ENCODE measurements around the gene RPS3A. TPM values are rescaled to one million over a fixed set of nuclear protein-coding genes. Genes with fewer than 3 reads are reported as not detected.

RPS3A gene
- total RNA-seq, 1 experiment from 2014 or later = 1,751 TPM

DNA sequence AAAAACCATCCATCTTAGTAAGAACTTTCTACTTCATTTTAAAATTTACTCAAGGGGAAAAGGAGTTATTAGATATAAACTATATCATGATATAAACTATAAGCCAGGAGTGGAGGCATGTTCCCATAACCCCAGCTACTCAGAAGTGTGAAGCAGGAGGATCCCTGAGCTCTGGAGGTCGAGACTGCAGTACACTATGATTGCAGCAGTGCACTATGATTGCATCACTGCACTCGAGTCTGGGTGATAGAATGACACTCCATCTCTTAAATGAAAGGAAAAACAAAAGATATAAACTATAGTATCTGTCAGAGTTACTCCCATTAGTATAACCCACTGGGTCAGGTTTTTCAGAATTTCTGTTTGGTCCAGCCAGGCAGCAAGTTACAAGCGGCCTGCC is 47.6 kb downstream of the RPS3A start:
- BruUV-seq (replicated peaks) = no TSS peak
- H3K9me3 ChIP-seq (ENCODE audit: low read depth, low read length, poor library complexity, severe bottlenecking) = no peaks in the 10 kb centered on the region
- intact Hi-C loops (cut with micrococcal nuclease; ENCODE audit: unreplicated experiment) = no loop called here
- ChIA-PET CTCF (no interaction called here), POLR2A (ENCODE audit: low non-redundant PET) (no interaction called here)
- TF ChIP-seq EZH2 (IDR thresholded peaks at IDR 0.05; ENCODE audit: borderline replicate concordance, low read depth, low read length, poor library complexity, severe bottlenecking) = no peak
- TF ChIP-seq, protein P1, sequence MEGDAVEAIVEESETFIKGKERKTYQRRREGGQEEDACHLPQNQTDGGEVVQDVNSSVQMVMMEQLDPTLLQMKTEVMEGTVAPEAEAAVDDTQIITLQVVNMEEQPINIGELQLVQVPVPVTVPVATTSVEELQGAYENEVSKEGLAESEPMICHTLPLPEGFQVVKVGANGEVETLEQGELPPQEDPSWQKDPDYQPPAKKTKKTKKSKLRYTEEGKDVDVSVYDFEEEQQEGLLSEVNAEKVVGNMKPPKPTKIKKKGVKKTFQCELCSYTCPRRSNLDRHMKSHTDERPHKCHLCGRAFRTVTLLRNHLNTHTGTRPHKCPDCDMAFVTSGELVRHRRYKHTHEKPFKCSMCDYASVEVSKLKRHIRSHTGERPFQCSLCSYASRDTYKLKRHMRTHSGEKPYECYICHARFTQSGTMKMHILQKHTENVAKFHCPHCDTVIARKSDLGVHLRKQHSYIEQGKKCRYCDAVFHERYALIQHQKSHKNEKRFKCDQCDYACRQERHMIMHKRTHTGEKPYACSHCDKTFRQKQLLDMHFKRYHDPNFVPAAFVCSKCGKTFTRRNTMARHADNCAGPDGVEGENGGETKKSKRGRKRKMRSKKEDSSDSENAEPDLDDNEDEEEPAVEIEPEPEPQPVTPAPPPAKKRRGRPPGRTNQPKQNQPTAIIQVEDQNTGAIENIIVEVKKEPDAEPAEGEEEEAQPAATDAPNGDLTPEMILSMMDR (conservative IDR thresholded peaks at IDR 0.05; ENCODE audit: low read depth, low read length) = no peak
- DNase-seq (ENCODE audit: low spot score) = no peak
- no peaks in the 10 kb centered on the region for H3K36me3 ChIP-seq (ENCODE audit: insufficient read depth, low read length, poor library complexity, severe bottlenecking)
- no peak overlapping the region for H3K4me3 ChIP-seq (ENCODE audit: low read depth, low read length, poor library complexity, severe bottlenecking)
- H3K4me1 ChIP-seq (ENCODE audit: insufficient read depth, low read length, poor library complexity, severe bottlenecking) = no peaks in the 10 kb centered on the region
- H3K27ac ChIP-seq (ENCODE audit: low read depth, low read length, poor library complexity, severe bottlenecking) = no peak overlapping the region
- no peaks in the 10 kb centered on the region for H3K27me3 ChIP-seq (replicated peaks; ENCODE audit: insufficient read depth, low read depth, low read length, poor library complexity)

DNA sequence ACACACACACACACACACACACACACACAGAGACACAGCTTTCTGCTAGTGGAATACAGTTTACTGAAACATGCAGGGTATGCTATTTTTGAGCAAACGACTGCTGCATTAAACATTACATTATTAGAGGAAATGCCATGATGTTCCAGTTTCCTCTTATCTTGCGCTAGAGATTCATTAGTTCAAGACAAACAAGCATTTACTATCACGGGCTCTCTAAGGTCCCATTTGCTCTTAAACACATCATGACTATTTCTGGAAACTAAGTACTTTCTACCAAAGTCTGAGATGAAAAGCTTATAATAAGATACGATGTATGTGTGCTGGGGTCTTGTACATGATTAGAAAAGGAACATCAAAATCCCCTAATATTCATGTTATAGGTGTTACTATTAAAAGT is 48.8 kb downstream of the RPS3A start:
- H3K36me3 ChIP-seq (ENCODE audit: insufficient read depth, low read length, poor library complexity, severe bottlenecking) = no peaks in the 10 kb centered on the region
- POLR2A ChIA-PET (ENCODE audit: low non-redundant PET) = interaction anchor here (0.6 kb wide), 1 partner anchor 10 kb away, joined by 3 read pairs; no protein-coding TSS in a partner anchor
- no peak for DNase-seq (ENCODE audit: low spot score)
- BruUV-seq (replicated peaks) = no TSS peak
- H3K4me3 ChIP-seq (ENCODE audit: low read depth, low read length, poor library complexity, severe bottlenecking) = no peak overlapping the region
- no peaks in the 10 kb centered on the region for H3K4me1 ChIP-seq (ENCODE audit: insufficient read depth, low read length, poor library complexity, severe bottlenecking)
- H3K9me3 ChIP-seq (ENCODE audit: low read depth, low read length, poor library complexity, severe bottlenecking) = no peaks in the 10 kb centered on the region
- CTCF ChIA-PET = no interaction called here
- TF ChIP-seq EZH2 (IDR thresholded peaks at IDR 0.05; ENCODE audit: borderline replicate concordance, low read depth, low read length, poor library complexity, severe bottlenecking) = no peak
- TF ChIP-seq, protein P1 (conservative IDR thresholded peaks at IDR 0.05; ENCODE audit: low read depth, low read length) = no peak
- intact Hi-C loops (cut with micrococcal nuclease; ENCODE audit: unreplicated experiment) = no loop called here
- H3K27ac ChIP-seq (ENCODE audit: low read depth, low read length, poor library complexity, severe bottlenecking) = no peak overlapping the region
- H3K27me3 ChIP-seq (replicated peaks; ENCODE audit: insufficient read depth, low read depth, low read length, poor library complexity) = no peaks in the 10 kb centered on the region

DNA sequence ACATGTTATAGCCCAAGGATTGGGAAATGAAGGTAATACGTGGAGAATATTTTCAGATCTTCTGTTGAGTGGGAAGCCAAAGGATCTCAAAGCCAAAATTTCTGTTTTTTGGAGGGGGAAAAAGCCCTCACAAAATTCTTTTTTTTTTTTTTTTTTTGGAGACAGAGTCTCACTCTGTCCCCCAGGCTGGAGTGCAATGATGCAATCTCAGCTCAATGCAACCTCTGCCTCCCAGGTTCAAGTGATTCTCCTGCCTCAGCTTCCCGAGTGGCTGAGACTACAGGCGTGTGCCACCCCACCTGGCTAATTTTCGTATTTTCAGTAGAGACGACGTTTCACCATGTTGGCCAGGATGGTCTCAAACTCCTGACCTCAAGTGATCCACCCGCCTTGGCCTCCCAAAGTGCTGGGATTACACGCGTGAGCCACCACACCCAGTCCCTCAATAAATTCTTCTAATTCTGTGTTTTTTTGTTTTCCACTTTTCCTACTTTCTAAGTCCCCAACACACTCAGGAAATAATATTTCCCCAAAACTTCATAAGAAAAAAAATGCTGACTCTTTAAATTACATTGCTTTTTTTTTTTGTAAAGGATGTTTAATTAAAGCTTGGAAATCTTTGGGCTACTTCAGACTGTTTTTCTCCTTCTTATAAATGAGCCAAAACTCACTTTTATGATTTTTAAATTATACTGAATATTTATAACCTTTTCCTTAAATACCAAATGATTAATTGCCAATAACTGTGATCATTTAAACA is 51.6 kb downstream of the RPS3A start:
- Histone ChIP-seq H3K27me3 (replicated peaks; ENCODE audit: insufficient read depth, low read depth, low read length, poor library complexity) (no peaks in the 10 kb centered on the region), H3K36me3 (ENCODE audit: insufficient read depth, low read length, poor library complexity, severe bottlenecking) (no peaks in the 10 kb centered on the region), H3K27ac (ENCODE audit: low read depth, low read length, poor library complexity, severe bottlenecking) (no peak overlapping the region), H3K9me3 (ENCODE audit: low read depth, low read length, poor library complexity, severe bottlenecking) (no peaks in the 10 kb centered on the region), H3K4me1 (ENCODE audit: insufficient read depth, low read length, poor library complexity, severe bottlenecking) (no peaks in the 10 kb centered on the region), H3K4me3 (ENCODE audit: low read depth, low read length, poor library complexity, severe bottlenecking) (no peak overlapping the region)
- BruUV-seq (replicated peaks) = no TSS peak
- ChIA-PET POLR2A (ENCODE audit: low non-redundant PET) (no interaction called here), CTCF (no interaction called here)
- TF ChIP-seq, protein P1 (conservative IDR thresholded peaks at IDR 0.05; ENCODE audit: low read depth, low read length) = no peak
- TF ChIP-seq EZH2 (IDR thresholded peaks at IDR 0.05; ENCODE audit: borderline replicate concordance, low read depth, low read length, poor library complexity, severe bottlenecking) = no peak
- intact Hi-C loops (cut with micrococcal nuclease; ENCODE audit: unreplicated experiment) = no loop called here
- no peak for DNase-seq (ENCODE audit: low spot score)
